ENCODE results near the gene MRGPRX2.

The MRGPRX2 gene

DNA sequence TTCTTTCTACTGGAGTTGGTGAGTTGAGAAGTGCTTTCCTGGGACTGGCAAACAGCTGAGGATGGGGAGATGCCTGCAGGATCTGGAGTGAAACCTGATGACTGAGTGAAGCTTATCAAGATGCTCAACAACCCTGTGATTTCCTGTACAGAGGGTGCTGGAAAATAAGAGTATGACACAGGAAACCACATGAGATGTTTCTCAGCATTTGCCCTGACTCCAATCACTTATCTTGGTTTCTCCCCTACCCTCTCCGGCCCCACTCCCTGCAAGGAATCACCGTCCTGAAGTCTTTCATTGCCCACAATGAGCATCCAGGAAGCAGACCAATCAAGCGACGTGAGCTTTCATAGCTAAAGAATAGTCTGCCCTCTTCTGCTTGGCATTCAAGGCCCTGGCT is at the start of gene MRGPRX2:
MRGPRX2 (minus strand) TSS at position 89 of the 400 bp plus-strand sequence. CDS start 4,315 bp downstream, outside the sequence.
- no peak for DNase-seq (ENCODE audit: low read depth)

DNA sequence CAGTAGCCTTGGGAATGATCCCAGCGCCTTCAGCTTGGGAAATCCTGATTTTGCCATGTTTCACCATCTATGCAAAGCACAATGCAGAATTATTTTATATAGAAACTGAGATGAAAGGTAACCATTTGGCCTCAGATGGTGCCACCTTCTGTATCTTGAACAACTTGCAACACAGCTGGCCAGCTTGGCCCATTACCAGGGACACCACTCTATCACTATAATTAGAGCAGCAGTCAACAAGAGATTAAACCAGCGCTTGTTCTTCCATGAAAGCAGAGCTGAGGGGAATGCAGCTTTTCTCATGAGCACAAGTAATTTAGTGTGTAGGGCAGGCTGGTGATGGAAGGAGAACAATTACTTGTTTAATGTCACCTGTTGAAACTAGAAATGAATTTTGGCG is 49.8 kb upstream of the MRGPRX2 start:
- no peak for DNase-seq (ENCODE audit: low read depth)

DNA sequence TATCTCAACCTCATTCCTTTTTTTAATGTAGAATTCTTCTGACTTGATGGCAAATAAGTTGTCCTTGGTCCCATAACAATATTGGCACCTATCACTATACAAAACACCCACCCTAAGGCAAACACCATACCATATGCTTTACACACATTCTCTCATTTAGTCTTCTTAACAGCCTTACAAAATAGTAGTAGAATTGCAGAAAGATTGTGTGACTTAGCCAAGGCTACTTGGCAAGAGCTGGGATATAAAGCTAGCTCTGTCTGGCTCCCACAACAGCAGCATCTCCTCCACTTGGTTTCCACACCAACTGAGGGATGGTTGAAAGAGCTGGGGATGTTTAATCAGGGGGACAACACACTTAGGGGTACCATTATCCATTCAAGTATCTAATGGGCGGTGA is 46.6 kb upstream of the MRGPRX2 start:
- no peak for DNase-seq (ENCODE audit: low read depth)

DNA sequence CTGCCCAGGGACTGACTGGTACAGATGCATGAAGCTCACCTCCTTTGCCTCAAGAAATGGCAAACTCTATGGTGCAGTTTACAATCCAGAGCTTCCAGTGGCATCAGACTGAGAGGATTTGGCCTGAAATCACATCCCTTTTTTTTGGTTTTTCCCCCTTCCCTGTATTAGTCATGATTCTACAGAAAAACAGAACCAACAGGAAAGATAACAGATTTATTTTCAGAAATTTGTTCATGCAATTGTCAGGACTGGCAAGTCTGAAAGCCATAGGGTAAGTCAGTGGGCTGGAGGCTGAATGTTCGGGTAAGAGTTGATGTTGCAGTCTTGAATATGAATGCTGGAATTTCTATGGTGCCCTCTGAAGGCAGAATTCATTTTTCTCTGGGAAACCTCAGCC is 44.5 kb upstream of the MRGPRX2 start:
- no peak for DNase-seq (ENCODE audit: low read depth)

DNA sequence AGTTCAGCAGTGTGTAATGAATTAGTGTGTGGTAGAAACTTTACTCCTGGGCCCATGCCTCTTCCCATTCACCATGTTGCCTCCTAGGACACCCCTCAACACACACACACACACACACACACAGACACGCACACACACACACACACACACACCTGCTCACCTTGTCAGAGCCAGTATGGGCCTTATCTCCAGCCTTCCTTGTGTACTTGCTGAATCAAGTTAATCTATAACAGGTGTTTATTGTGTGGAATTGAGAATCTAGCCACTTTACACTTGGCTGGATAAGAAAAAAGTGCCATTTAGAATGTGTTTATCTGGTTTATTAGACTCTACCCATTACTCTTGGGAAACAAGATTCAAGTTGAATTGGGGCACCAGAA is 42.0 kb upstream of the MRGPRX2 start:
- DNase-seq (ENCODE audit: low read depth) = no peak

DNA sequence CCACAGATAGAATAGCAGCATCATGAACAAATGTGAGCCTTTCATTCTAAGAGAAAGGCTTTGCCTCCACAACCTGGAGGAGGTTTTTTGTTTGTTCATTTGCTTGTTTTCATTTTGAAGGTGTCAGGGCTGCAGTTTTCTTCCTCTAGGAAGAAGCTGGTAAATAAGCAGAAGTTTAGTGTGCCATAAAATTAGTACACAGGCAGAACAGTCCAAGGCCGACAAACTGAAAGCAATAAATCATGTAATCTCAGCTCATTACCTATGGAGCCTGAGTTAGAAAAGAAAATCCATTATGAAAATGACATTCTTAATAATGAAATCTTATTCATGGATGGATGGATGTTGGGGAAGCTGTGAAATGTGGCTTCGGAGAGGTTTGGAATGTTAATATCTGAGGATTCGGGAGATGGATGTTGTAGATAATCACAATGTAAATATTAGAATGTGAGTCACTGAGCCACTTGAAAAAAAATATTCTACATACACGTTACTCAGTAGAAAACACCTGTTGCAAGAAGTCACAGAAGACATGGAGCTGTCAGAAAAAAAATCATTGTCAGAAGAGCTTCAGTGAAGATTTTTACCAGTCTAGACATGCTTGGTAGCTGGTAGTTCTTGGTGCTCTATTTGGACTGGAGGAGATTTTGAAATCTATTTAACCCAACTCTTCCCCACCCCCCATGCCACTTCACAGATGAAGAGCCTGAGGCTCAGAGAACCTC is 41.4 kb upstream of the MRGPRX2 start:
- no peak for DNase-seq (ENCODE audit: low read depth)

DNA sequence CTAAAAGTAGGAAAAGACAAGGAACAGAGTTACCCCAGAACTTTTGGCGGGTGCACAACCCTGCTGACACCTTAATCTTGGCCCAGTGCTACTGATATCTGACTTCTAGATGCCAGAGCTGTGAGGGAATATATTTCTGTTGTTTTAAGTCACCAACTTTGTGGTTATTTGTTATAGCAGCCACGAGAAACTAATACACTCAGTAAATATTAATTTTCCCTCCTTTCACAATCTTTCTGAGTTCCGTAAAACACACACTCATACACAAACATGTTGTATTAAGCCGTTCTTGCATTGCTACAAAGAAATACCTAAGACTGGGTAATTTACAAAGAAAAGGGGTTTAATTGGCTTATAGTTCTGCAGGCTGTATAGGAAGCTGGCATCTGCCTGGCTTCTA is 40.4 kb upstream of the MRGPRX2 start:
- DNase-seq (ENCODE audit: low read depth) = no peak

DNA sequence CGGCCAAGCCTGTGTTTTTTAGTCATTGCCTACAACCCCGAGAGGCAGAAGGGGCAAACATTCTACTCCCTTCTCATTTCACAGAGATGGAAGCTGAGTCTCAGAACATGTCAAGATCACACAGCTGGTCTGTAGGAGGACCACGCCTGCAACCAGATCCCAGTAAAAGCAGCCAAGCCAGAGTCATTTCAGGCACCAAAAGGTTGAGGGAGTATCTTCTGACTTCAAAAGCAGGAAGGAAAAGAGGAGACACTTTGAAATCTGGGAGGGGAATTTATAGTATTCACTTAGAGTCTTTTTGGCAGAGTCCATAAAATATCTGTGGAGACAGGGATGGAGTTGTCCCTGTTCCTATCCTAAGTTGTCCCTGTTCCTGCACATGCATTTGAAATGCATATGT is 38.6 kb upstream of the MRGPRX2 start:
- DNase-seq (ENCODE audit: low read depth) = no peak

DNA sequence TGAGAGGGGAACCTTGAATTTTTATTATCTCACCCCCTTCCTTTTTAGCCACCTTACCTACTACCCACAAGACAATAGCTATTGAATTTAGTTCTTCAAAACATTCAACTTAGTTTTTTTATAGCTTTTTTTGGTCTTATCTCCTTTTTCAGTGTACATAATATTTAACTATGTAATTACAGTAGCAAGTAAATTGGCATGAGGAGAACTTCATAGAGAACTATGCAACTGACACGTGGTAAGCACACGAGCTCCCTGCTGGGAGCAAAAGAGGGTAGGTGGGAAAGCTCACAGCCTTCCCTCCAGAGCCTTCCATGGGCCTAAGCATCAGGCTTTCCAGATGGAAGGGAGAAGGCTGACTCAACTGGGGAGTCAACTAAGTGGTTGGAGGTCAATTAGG is 34.3 kb upstream of the MRGPRX2 start:
- DNase-seq (ENCODE audit: low read depth) = no peak

DNA sequence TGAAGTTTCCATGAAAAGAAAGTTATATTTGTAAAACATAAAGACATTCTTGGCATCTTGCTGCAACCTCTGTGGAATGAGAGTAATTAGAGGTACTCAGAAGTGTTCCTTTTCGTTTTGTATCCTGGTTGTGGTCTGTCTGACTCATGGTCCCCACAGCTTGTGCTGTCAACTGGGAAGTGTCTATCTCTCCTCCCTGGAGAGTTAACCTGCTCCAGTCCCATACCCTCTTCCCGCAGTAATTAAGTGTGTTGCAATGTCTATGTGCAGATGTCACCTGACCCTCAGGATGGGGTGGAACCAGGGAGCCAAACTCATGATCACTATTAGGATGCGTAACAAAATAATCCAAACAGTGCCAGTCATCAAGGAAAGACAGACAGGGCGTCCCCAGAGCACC is 33.5 kb upstream of the MRGPRX2 start:
- no peak for DNase-seq (ENCODE audit: low read depth)

DNA sequence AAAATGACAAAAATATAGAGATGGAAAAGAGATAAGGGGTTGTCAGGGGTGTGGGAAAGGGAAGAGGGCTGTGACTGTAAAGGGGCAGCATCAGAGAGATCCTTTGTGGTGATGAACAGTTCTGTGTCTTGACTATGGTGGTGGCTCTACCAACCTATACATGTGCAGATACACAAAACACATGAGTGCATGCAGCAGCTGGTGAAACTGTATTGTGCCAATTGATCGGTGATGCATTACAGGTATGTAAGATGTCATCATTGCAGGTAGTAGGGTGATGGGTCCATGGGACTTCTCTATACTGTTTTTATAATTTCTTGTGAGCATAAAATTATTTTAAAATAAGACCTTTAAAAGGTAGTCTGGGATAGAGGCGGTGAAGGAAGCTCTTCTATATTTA is 32.3 kb upstream of the MRGPRX2 start:
- no peak for DNase-seq (ENCODE audit: low read depth)

DNA sequence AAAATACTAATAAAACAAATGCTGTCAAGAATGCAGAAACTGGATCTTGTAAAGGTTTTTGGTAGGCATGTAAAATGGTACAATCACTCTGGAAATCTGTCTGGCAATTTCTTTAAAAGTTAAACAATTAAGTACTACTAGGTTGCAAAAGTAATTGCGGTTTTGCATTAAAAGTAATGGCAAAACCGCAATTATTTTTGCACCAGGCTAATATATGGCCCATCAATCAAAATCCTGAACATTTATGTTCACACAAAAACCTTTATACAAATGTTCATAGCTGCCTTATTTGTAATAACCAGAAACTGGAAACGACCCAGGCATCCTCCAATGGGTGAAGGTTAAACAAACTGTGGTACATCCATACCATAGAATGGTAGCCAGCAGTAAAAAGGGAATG is 31.8 kb upstream of the MRGPRX2 start:
- no peak for DNase-seq (ENCODE audit: low read depth)

DNA sequence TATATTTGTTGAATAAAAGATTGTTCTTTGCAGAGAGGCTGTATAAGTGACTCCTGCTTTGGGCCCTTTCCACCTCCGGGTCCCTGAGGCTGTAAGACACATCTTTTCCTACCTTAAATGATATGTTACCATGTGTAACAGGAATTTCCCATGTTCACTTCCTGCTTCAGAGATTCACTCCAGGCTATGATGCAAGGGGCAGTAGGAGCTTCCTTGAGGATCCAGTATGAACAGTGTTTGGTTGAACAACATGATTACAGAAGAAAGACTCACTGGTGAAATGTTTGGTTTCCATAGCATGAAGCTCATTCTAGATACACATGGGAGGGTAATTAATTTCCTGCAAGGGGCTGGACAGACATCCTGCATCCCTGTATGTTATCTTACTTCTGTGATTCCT is 30.8 kb upstream of the MRGPRX2 start:
- no peak for DNase-seq (ENCODE audit: low read depth)

DNA sequence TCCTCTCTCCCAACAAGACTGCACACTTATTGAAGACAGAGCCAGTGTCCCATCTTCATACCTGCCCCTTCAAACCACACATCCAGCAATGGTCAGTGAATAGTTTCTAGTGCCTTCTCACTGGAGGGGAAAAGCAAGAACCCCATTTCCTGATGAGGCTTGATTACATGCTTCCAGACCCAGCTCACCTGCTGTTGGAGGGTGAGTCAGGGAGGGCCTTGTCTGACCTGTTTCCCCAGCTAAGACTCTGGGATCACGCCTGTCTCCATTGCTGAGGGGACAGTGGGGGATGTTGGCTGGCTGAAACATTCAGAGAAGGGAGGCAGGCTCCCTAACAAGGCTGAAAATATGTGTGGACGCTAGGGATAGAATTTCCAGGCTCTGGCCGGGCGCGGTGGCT is 28.9 kb upstream of the MRGPRX2 start:
- no peak for DNase-seq (ENCODE audit: low read depth)

DNA sequence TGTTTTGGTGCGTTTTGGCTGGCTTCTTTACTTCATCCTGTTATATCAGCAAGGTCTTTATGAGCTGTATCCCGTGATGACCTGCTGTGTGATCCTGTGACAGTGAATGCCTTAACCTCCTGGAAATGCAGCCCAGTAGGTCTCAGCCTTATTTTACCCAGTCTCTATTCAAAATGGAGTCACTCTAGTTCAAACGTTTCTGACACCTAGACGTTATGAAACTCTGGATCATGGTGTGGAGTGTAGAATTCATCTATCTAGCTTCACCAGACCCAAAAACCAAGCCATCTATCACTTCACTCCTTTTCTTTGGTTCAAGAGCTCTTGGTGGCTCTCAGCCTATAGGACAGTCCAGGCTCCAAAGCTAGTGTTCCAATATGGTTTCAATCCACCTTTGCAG is 28.3 kb upstream of the MRGPRX2 start:
- no peak for DNase-seq (ENCODE audit: low read depth)

DNA sequence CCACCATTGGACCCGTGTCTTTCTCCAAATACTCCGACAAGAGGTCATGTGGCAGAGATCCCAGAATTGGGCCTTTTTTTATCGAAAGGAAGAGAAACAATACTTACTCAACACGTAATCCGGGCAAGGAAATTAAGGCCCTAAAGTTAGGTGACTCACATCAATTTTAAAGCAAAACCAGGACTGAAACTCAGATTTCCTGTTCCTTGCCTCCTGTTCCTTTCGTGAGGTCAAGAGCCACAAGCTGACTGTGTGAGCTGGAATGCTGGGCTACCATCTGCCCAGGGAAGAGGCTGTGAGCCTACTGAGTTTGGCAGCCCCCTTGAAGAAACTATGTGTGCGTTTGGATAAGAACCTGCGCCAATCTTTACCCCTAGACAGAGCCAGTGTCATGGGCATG is 27.1 kb upstream of the MRGPRX2 start:
- no peak for DNase-seq (ENCODE audit: low read depth)

DNA sequence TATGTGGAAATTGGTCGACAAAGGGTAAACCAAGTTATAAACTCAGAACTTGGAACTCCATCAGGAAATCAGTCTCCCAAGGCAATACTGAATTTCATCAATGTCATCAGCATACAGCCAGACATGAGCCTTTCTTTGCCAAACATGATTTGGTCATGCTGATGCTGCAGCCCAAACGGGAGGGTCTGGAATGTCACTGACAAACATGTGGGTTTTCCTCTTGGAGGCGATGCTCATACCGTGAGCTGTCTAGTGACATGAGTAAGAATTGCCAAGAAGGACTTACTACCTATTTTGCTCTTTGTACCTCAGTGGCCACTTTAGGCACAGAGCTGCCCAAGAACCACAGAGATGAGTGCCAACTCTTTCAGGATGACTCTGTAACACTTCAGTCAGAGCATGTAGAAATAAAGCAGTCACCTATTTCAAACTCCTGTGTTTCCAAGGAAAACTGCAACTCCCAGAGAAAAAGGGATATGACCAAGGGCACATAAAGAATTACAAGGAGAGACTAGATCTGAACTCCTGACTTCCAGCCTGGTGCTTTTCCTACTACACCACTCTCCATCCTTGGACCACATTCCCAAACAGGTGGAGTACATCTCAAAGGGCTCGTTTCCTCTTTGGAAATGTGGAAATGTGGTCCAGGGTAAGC is 24.3 kb upstream of the MRGPRX2 start:
- DNase-seq (ENCODE audit: low read depth) = no peak

DNA sequence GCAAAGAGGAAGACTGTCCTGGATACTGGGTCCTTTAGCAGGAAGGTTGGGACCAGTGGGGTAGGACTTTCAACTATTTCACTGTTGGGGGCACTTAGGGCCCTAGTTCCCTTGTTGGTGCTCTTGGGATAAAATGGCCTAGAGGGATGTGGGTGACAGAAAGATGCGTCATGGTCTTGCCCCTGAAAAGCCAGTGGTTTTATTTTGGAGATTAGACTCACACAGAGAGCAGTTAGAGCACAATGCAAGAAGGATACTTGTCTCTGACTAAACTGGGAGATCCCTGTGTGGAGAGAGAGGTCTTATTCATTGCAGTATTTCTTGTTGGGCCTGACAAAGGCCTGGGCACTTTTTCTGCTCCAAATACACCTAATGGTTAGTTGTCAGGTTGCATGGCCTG is 22.6 kb upstream of the MRGPRX2 start:
- DNase-seq (ENCODE audit: low read depth) = no peak

DNA sequence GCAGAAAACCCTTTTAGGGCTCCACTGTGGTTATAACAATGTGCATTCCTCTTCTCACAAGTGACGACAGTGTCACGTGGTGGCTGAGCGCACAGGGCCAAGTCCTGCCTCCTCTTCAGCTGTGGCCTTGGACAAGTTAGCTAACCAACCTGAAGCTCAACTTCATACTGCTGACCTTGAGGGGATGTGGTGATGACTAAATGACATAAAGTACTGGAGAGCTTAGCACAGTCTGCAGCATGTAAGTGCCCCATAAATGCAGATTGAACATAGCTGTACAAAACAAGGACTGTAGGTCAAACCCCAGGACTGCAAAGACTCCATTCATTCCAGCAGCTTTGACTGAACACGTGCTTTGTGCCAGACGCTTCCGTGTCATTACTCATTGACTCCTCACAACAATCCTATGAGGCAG is 20.1 kb upstream of the MRGPRX2 start:
- no peak for DNase-seq (ENCODE audit: low read depth)

DNA sequence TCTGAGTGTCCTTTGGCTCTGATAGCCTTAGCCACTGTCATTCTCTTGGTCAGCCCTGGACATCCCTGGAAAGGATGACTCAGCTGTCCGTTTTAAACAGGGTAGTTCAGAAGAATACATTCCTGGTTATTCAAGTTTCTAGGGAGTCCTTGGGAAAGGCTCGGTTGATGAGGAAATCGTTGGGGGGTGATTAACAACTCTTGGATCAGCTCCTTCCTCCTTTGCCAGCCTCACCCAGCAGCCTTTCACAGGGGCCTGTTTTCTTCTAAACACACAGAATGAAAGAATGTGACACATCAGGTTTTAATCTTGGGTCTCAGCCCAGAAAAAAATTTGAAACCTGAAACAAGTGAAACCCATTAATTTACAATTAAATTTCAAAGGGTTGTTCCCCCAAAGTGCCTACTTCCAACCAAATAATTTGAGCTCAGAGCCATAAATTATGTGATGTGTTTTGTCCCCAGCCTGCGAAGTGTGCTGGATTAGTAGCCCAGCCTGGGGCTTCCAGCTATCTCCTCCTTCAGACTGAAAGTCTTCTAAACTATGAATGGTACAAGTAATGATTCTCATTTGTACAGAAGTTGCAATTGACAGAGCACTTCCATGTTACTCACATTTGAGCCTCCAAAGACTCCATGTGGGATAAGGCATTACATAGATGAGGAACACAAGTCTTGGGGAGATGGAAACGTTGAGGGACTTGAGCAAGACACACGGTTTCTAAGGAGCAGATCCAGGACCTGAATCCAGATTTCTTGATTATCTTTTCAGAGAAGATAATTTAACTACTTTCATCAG is 19.3 kb upstream of the MRGPRX2 start:
- no peak for DNase-seq (ENCODE audit: low read depth)

DNA sequence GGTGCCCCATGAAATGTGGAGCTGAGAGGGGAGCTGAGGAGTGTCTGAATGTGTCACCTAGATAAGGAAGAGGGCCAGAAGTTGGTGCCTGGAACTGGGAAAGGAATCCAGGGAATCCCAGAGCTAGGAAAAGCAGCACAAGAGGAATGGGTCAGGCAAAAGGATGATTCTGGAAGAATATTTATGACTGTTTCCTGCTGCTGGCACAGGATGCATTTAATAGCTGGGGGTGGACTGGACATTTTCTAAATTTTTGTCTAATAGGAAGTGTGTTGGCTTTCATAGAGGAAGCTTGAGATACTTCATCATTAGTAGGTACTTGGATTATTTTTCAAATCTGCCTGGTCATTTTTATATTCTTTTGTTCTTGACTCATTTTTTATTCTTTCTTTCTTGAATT is 17.4 kb upstream of the MRGPRX2 start:
- DNase-seq (ENCODE audit: low read depth) = no peak

DNA sequence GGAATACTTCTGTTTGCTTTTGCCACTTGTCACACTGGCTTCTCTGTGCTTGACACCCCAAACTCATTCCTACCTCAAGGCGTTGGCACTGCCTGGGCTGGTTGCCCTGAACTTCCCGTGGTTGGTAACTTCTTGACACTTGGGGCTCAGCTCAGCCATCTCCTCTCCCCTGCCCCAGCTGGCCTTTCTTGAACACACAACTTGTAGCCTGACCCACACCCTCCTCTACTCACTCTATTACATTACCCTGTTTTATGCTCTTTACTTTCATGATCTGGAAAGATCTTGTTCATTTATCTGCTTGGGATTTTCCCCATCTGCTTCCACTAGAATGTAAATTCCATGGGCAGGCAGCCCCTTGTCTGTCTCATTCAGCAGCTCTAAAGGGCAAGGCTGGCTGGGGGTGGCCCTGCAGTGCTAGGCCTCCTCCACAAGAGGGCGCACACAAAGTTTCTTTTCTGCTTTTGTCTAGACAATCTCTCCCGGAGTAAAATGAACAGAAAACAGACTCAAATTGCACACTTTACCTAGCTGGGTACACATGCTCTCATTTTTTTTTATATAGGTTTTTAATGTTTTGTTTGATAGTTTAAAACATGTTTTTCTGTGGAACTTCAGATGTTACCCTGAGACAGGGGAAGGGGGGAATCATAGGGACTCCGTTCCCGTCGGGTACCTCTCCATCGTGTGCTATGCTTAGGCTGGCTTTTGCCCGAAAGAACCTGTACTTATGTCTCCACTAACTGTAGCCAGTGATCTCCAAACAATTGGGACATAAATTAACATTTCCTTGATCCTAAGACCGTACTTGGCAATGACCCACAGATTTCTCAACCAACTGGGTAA is 16.4 kb upstream of the MRGPRX2 start:
- peak; percentile 32 for DNase-seq (ENCODE audit: low read depth)

All from stimulated activated CD8-positive, alpha-beta memory T cell treated with anti-CD3 and anti-CD28 coated beads, Interleukin-7, amount 100 ng/mL, for 24 hours (primary cell).